Heart left ventricle (tissue), 16 donors: ENCODE results near the gene VPS4B. TPM values are rescaled to one million over a fixed set of nuclear protein-coding genes. Genes with fewer than 3 reads are reported as not detected.

ENCODE experiments used
- ATAC-seq, 4 donors: fragments of 200-7000 bp; cut with Tn5 transposase; one replicate each; pipeline ENCODE4 v1.9.1; 2020 to 2022; ENCODE audit warnings: moderate library complexity in 4 of 4, mild to moderate bottlenecking in 3 of 4, moderate number of reproducible peaks in 1 of 4
- DNase-seq, 5 donors: peaks; one replicate each; pipeline ENCODE4 v3.0.0-alpha.2; 2020
- H3K27ac ChIP-seq, 12 donors: fragments of 200-600 bp; sonication (generic) in 4 of 12; one replicate each; pipeline versions ENCODE4 v1.5.0 to v1.8.0; 2016 to 2022; ENCODE audit warnings: mild to moderate bottlenecking in 2 of 12
- H3K27me3 ChIP-seq, 9 donors: fragments of 200-600 bp; sonication (generic) in 2 of 9; one replicate each; pipeline versions ENCODE4 v1.5.1 to v1.8.0; 2016 to 2022; ENCODE audit warnings: mild to moderate bottlenecking in 3 of 9
- H3K36me3 ChIP-seq, 9 donors: fragments of 200-600 bp; sonication (generic) in 2 of 9; one replicate each; pipeline versions ENCODE4 v1.5.0 to v1.8.0; 2018 to 2022; ENCODE audit warnings: mild to moderate bottlenecking in 2 of 9
- H3K4me1 ChIP-seq, 12 donors: fragments of 200-600 bp; sonication (generic) in 4 of 12; one replicate each; pipeline versions ENCODE4 v1.5.0 to v1.8.0; 2016 to 2022; ENCODE audit warnings: mild to moderate bottlenecking in 3 of 12
- H3K4me3 ChIP-seq, 12 donors: fragments of 200-600 bp; sonication (generic) in 4 of 12; one replicate each; pipeline versions ENCODE4 v1.5.0 to v1.8.0; 2017 to 2022; ENCODE audit warnings: mild to moderate bottlenecking in 9 of 12, moderate library complexity in 4 of 12
- H3K9me3 ChIP-seq, 12 donors: fragments of 200-600 bp; sonication (generic) in 4 of 12; one replicate each; pipeline versions ENCODE4 v1.5.0 to v1.8.0; 2016 to 2022; ENCODE audit warnings: mild to moderate bottlenecking in 1 of 12
- POLR2A ChIP-seq, 2 donors: fragments of 450-650 bp; IDR thresholded peaks; one replicate each; pipeline ENCODE4 v1.6.1; 2017; ENCODE audit warnings: antibody characterized with exemption in 2 of 2, mild to moderate bottlenecking in 2 of 2, moderate library complexity in 2 of 2
- WGBS, 4 donors: extraction: QIAGEN DNeasy Blood & Tissue Kit in 2 of 4; methylation state at CpG; one replicate each; pipeline versions ENCODE4 v1.1.5 to v1.1.7; 2013 to 2018; 5-methylcytosine and 5-hydroxymethylcytosine counted together
- intact Hi-C, 10 donors: fragments of 100-400 bp; cut with DNase I; formaldehyde crosslinking; loops; one replicate each; pipeline versions ENCODE4 v1.11.1 to v1.14.2; 2022
- polyA plus RNA-seq, 2 donors: library from polyadenylated mRNA; stranded (reverse); fragments of 200-250 nt; gene quantifications; one replicate each; pipeline ENCODE4 v1.2.3, GENCODE V29; 2013
- total RNA-seq, 9 donors: library from RNA; depleted of rRNA in 2 of 9; stranded (reverse); fragments of >200 nt in 2 of 9; fragmentation: NEBNext Ultra II Directional in 3 of 9; extraction: Animal tissue kit (Norgen Biotek cat#: 25700) in 3 of 9; gene quantifications; one replicate each; pipeline versions ENCODE4 v1.1.0 to v1.2.4, GENCODE V29; 2016 to 2023
- TF ChIP-seq, protein P1 (sequence below), 12 donors: fragments of 200-600 bp; sonication (generic) in 4 of 12; IDR thresholded peaks; one replicate each; pipeline versions ENCODE4 v1.5.0 to v1.8.0; 2018 to 2022; ENCODE audit warnings: antibody characterized with exemption in 12 of 12, mild to moderate bottlenecking in 5 of 12
- donor health status: ischemic (EF 13 %, LVEDD 7.1; RV severe dilation, severe dysfunction).
- donor health status: healthy with polysubstance abuse.
- donor health status: DM: no; HTN: yes; CAD: no.
- donor health status: DM: no; HTN: no; CAD: no.
- donor health status: ischemic (EF 25% LVEDD 6.9; RV normal size, moderate dysfunction).
- donor health status: ischemic (EF 25% LVEDD 5.7; RV mildly dilated, moderate dysfunction).
- donor health status: healthy.
- donor health status: DM: yes; HTN: yes; CAD: no.
- donor health status: ischemic (EF 35%, LVEDD 5.7; RV mildly dilated, moderate dysfunction).
- donor health status: nonischemic (EF 11% LVEDD 7.7; RV severe dilation, severe dysfunction).
- donor health status: DM: yes; HTN: yes; CAD: no.
- donor health status: PGD.
- donor health status: ischemic (EF 29% LVEDD 5.4; RV normal size, mild dysfunction).
- donor health status: nonischemic (EF 23%, LVEDD 6.1; RV moderate dilation, normal function).

Gene VPS4B
- total and polyA plus RNA-seq, 11 donors = 4.2 to 40.0 (median 18.7) TPM

DNA sequence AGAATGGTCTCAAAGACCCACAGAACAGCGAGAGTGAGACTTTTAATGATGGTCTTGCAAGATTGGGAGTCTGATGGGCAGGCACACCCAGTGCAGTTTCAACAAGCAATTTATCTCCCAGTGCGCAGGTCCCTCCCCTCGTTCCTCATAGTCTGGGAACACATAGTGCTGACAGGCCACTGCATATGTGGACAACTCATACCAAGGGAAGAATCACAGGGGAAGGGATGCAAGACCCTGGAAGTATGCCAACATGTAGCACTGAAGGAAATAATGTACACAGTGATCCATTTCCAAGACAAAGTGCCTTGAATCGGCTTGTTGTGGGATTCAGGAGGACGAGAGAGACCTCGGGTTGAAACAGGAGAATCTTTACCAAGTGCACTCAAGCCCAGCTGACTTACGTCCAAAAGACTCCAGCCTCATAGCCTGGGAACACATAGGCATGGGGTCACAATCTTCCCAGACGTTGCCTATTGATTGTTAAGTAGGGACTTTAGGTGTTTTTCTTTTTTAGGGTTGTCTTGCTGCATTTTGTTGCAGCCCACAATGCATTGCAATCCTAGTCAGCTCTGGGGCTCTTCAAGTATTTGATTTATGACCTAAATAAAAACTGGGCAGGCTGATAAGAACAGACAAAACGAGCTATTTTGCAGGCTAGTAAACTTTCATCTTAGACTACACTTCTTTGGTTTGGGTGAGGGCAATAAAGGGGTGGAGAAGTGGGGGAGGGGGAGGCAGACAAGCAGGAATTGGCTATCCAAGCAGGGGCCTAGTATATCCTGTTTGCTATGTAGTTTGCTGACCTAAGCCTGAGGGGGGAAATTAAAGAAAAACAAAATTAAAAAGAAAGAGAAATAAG, 29.8 kb upstream of the VPS4B start:
- Histone ChIP-seq H3K36me3 (no peaks in the 10 kb centered on the region), H3K4me1 (peaks cover 0 to 15% (median 0%) of the 10 kb centered on the region in 12 donors), H3K9me3 (no peaks in the 10 kb centered on the region), H3K27me3 (no peaks in the 10 kb centered on the region), H3K4me3 (no peak overlapping the region), H3K27ac (peak overlapping the region in 1 of 12 donors; percentile 46)
- DNase-seq = no peak
- intact Hi-C loops = no loop called here
- peak in 3 of 4 donors; percentile 42 to 47 (median 42) for ATAC-seq
- no peak for TF ChIP-seq POLR2A (IDR thresholded peaks at IDR 0.05)
- TF ChIP-seq, protein P1, sequence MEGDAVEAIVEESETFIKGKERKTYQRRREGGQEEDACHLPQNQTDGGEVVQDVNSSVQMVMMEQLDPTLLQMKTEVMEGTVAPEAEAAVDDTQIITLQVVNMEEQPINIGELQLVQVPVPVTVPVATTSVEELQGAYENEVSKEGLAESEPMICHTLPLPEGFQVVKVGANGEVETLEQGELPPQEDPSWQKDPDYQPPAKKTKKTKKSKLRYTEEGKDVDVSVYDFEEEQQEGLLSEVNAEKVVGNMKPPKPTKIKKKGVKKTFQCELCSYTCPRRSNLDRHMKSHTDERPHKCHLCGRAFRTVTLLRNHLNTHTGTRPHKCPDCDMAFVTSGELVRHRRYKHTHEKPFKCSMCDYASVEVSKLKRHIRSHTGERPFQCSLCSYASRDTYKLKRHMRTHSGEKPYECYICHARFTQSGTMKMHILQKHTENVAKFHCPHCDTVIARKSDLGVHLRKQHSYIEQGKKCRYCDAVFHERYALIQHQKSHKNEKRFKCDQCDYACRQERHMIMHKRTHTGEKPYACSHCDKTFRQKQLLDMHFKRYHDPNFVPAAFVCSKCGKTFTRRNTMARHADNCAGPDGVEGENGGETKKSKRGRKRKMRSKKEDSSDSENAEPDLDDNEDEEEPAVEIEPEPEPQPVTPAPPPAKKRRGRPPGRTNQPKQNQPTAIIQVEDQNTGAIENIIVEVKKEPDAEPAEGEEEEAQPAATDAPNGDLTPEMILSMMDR (IDR thresholded peaks at IDR 0.05) = no peak
- WGBS, 4 donors = 48 to 62% (median 54%) methylated on average over 9 of the region's 9 CpGs

DNA sequence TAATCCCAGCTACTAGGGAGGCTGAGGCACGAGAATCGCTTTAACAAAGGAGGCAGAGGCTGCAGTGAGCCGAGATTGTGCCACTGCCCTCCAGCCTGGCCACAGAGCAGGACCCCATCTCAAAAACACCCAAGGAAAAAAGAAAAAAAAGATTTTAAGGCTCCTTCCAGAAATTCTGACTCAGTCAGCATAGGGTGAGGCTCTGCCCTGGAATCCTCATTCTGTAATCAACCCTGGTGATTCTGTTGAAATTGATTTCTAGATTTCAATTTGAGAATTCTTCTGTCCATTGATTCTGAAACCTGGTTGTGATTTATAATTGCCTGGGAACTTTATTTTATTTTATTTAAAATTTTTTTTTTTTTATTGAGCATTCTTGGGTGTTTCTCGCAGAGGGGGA, 27.1 kb upstream of the VPS4B start:
- Histone ChIP-seq H3K4me1 (peaks cover 0 to 15% (median 4%) of the 10 kb centered on the region in 12 donors), H3K27me3 (no peaks in the 10 kb centered on the region), H3K4me3 (no peak overlapping the region), H3K27ac (no peak overlapping the region), H3K9me3 (no peaks in the 10 kb centered on the region), H3K36me3 (no peaks in the 10 kb centered on the region)
- no peak for TF ChIP-seq POLR2A (IDR thresholded peaks at IDR 0.05)
- TF ChIP-seq, protein P1 (IDR thresholded peaks at IDR 0.05) = no peak
- 88 to 95% (median 91%) methylated on average over 4 of the region's 4 CpGs for WGBS, 4 donors
- DNase-seq (no peak), ATAC-seq (no peak)
- intact Hi-C loops = no loop called here

DNA sequence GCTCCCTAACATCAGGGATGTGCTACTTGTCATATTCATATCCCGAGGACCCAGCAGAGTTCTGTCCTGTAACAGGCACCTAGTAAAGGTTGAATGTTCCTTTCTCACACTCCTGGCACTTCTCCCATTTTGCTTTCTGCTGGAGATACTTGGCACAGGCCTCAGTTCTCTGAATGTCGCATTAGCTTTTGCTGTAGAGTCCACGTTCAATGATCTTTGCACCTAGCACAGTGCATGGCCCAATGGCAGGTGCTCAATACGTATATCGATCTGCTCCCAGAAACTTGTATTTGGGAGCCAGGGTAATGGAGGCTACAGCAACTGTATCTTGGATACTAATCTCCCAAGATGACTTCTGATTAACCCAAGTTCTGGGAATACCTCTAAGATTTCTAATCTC, 24.8 kb upstream of the VPS4B start:
- no peak for ATAC-seq
- 79 to 92% (median 84%) methylated on average over 5 of the region's 5 CpGs for WGBS, 4 donors
- H3K36me3 ChIP-seq = no peaks in the 10 kb centered on the region
- H3K27ac ChIP-seq = no peak overlapping the region
- H3K4me3 ChIP-seq = no peak overlapping the region
- no peak for TF ChIP-seq POLR2A (IDR thresholded peaks at IDR 0.05)
- TF ChIP-seq, protein P1 (IDR thresholded peaks at IDR 0.05) = no peak
- peaks cover 0 to 13% (median under 1%) of the 10 kb centered on the region in 12 donors for H3K4me1 ChIP-seq
- intact Hi-C loops = no loop called here
- no peaks in the 10 kb centered on the region for H3K9me3 ChIP-seq
- DNase-seq = no peak
- H3K27me3 ChIP-seq = no peaks in the 10 kb centered on the region

DNA sequence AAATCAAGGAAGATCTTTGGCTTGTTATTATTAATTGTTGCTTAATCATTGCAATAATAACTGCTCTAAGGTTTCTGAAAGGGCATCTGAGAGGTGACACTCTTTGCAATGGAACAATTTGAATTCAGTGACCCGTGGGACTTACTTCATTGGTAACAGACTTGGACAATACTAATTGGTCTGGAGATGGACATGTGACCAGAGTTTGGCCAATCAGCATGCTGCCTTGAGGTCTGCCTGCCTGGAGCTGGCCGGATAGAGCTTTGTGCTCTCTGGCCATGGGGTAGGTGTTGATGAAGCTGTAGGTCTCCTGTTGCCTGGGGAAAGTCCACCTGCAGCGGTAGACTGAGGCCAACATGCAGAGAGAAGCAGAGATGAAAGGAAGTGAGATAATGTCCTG, 24.0 kb upstream of the VPS4B start:
- no peak for DNase-seq
- Histone ChIP-seq H3K36me3 (no peaks in the 10 kb centered on the region), H3K9me3 (no peaks in the 10 kb centered on the region), H3K4me3 (no peak overlapping the region), H3K4me1 (peaks cover 0 to 13% (median 0%) of the 10 kb centered on the region in 12 donors), H3K27ac (peak overlapping the region in 1 of 12 donors; percentile 63), H3K27me3 (no peaks in the 10 kb centered on the region)
- 88 to 92% (median 89%) methylated on average over 3 of the region's 3 CpGs for WGBS, 4 donors
- intact Hi-C loops = no loop called here
- no peak for ATAC-seq
- TF ChIP-seq, protein P1 (IDR thresholded peaks at IDR 0.05) = no peak
- TF ChIP-seq POLR2A (IDR thresholded peaks at IDR 0.05) = no peak
